NCI-H2107 (cell line): ENCODE measurements around the gene KIF3C.
"Not testable (repeated sequence)": the region's sequence is repeated elsewhere in the genome, so short reads cannot be mapped to it uniquely, and the experiment has no call there.

ENCODE experiments used
- DNase-seq: peaks from one replicate; lab custom pipeline; 2025; lab: John Stamatoyannopoulos, UW

KIF3C gene

DNA sequence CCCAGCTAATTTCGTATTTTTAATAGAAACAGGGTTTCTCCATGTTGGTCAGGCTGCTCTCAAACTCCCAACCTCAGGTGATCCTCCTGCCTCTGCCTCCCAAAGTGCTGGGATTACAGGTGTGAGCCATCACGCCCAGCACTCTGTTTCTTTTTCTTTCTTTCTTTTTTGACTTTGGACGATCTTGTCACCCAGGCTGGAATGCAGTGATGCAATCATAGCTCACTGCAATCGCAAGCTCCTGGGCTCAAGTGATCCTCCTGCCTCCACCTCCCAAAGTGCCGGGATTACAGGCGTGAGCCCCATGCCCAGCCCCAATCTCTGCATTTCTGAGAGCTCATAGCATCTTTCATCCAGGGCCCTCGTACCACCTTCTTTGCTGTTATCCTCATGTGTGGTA is 17.1 kb upstream of the KIF3C start:
- not testable (repeated sequence) for DNase-seq

DNA sequence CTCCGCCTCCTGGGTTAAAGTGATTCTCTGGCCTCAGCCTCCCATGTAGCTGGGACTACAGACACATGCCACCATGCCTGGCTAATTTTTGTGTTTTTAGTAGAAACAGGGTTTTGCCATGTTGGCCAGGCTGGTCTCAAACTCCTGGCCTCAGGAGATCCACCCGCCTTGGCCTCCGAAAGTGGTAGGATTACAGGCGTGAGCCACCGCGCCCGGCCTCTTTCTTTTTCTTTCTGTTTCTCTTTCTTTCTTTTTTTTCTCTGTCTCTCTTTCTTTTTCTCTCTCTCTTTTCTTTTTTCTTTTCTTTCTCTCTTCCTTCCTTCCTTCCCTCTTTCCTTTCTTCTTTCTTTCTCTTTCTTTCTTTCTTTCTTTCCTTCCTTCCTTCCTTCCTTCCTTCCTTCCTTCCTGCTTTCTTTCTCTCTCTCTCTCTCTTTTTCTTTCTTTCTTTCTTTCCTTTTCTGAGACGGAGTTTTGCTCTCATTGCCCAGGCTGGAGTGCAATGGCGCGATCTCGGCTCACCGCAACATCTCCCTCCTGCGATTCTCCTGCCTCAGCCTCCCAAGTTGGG is 16.6 kb upstream of the KIF3C start:
- DNase-seq = not testable (repeated sequence)

DNA sequence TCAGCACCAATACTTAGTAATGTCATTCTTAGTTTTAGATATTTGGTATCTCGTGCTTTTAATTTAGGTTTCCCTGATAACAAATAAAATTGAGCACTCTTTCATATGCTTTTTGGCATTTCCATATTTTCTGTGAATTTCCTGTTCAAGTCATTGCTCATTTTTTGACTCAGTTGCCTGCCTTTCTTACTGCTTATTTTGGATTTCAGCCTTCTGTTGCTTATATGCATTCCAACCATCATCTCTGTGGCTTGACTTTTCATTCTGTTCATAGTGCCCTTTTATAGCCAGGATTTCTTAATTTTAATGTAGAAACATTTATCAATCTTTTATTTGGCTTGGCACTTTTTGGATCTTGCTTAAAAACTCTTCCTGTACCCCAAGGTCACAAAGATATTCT is 14.5 kb upstream of the KIF3C start:
- DNase-seq = no peak

DNA sequence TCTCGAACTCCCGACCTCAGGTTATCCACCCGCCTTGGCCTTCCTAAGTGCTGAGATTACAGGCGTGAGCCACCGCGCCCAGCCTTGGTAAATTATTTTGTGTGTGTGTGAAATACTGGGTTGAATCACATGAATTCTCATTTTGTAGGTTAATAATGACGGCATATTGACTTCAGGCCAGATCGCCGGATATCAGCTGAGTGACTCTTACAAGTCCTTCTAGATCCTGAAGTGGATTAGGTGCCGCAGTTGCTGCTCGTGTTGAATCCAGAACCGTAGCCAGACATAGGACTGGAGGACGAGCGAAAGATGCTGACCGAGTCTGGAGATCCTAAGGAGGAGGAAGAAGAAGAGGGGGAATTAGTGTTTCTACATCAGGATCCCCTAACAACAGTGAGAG is 12.2 kb upstream of the KIF3C start:
- DNase-seq = no peak

DNA sequence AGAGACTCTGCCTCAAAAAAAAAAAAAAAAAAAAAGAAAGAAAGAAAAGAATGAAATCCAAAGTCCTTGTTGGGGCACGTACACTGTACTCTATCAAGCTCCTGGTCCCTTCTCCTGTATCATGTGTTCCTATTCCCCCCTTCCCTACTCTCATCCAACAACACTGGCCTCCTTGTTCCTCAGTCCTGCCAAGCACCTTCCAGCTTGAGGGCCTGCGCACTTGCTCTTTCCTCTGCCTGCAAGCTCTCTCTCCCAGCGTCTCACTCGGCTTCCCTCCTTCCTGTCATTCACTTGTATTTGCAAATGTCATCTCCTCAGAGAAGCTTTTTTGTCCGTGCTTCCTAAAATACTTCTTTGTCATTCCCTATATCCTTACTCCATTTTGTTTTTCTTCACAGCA is 10.8 kb upstream of the KIF3C start:
- no peak for DNase-seq

DNA sequence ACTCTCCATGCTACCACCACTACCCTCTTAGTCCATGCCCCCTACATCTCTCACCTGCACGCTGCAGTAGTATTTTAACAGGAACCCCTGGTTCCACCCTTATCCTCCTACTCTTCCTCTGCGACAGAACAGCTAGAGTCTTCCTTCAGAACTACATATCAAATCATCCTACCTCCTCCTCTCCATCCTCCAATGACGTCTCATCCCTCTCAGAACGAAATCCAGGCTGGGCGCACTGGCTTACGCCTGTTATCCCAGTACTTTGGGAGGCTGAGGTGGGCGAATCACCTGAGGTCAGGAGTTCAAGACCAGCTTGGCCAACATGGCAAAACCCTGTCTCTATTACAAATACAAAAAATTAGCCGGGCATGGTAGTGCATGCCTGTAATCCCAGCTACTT is 10.3 kb upstream of the KIF3C start:
- no peak for DNase-seq

DNA sequence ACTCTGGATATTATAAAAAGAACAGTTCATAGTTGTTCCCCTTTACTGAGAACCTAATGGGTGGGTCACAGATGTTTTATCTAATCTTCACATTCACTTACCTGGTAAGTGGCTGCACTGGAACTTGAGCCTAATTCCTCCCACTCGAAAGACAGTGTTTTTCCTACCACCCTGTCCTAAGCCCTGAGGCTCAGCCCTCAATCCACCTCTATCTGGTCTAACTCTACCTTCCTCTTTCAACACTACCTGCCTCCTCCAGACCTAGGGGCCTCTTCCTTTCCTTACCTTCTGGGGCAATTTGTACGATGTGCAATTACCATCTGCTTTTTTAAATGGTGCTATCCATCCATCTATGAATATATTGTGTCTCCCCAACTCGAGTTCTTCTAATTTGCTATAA is 9.7 kb upstream of the KIF3C start:
- DNase-seq = no peak

DNA sequence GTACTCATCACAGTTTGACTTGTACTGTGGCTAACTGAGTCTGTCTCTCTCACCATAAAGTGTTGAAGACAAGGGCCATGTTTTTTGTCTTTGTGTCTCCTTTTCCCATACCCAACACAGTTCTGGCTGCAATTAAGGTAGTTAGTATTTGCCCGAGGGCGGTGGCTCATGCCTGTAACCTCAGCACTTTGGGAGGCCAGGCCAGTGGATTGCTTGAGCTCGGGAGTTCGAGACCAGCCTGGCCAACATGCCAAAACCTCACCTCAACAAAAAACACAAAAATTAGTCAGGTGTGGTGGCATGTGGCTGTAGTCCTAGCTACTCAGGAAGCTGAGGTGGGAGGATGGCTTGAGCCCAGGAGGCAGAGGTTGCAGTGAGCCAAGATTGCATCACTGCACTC is 6.9 kb upstream of the KIF3C start:
- DNase-seq = no peak

DNA sequence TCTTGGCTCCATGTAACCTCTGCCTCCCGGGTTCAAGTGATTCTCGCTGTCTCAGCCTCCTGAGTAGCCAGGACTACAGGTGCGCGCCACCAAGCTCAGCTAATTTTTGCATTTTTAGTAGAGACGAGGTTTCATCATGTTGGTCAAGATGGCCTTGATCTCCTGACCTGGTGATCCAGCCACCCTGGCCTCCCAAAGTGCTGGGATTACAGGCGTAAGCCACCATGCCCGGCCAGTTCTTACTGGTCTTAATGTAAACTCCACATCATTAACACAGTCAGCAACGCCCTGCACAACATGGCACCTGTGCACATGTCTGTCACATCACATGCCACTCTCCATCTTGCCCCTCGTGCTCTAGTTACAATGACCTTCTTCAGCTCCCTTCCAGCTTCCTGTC is 5.8 kb upstream of the KIF3C start:
- DNase-seq = no peak

DNA sequence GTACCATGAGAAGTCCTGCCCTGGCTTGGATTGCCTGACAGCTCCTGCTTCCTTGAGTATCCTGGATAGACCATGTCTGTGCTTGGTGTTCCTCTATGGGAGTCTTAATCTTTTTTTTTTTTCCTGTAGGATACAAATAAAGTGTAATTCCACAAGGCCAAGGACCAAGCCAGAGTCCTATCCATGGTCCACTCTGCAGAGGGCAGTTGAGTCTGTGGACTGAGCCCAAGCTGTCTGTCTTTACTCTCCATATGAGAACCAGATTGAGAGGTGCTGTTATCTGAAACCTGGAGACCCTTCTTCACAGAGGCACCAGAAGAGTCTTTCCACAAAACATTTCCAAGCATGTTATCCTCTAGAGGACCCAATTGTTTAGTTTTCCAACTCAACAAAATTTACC is 1.4 kb upstream of the KIF3C start:
- no peak for DNase-seq

DNA sequence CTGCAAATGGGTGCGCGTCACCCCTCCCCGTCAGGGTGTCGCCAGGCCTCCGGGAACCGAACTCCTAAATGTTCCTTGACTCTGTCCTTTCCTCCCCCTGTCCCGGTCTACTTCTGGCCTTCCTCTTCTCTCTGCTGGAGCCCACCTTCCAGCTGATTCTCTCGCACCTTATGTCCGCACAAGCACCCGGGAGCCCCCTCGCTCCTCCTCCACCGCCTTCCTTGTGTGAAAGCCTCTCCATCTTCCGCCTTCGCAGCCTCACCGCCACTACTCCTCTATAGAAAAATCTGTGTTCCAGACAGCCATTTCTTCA is 627 bp upstream of the KIF3C start:
- DNase-seq = no peak

DNA sequence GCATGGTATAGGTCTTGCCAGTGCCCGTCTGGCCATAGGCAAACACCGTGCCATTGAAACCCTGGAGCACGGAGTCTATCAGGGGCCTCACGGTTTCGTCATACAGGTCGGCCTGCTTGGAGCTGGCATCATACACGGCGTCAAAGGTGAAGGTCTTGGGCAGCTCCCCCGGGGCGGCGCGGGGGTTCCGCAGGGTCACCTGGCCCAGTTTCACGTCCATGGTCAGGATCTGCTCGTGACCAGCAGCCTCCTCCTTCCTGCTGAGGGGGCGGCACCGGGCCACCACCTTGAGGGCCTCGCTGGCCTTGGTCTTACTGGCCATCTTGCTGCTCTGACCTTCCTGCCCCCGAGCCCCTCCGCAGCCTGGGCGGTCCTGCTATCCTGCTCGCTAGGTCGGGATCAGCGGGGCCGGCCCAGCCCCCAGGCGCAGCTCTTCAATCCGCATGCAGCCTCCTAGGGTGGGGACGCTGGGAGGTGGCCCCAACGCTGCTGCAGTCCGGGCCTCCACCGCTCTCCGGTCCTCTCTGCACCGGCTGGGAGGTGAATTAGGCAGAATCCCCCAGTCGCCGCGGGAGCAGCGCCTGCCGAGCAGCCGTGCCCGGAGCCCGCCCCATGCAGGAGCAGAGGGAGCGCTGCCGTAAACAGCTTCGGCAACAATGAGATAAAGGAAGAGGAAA is 563 bp downstream of the KIF3C start:
- DNase-seq = no peak

DNA sequence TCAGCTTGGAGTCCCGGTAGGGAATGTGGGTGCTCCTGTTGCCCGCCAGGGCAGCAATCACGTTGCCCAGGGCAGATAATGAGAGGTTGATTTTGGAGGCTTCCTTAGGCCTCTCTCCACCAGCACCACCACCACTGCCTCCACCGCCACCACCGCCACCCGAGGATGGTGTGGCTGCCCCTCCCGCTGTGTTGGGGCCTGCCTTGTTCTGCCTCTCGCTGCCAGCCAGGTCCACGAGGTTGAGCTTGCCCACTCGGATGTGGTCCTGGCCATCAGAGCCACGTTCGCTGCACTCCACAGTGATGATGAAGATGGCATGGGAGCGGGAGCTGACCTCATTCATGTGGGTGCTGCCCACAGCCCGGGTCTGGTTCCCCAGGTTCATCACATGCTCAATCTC is 1.3 kb downstream of the KIF3C start:
- no peak for DNase-seq

DNA sequence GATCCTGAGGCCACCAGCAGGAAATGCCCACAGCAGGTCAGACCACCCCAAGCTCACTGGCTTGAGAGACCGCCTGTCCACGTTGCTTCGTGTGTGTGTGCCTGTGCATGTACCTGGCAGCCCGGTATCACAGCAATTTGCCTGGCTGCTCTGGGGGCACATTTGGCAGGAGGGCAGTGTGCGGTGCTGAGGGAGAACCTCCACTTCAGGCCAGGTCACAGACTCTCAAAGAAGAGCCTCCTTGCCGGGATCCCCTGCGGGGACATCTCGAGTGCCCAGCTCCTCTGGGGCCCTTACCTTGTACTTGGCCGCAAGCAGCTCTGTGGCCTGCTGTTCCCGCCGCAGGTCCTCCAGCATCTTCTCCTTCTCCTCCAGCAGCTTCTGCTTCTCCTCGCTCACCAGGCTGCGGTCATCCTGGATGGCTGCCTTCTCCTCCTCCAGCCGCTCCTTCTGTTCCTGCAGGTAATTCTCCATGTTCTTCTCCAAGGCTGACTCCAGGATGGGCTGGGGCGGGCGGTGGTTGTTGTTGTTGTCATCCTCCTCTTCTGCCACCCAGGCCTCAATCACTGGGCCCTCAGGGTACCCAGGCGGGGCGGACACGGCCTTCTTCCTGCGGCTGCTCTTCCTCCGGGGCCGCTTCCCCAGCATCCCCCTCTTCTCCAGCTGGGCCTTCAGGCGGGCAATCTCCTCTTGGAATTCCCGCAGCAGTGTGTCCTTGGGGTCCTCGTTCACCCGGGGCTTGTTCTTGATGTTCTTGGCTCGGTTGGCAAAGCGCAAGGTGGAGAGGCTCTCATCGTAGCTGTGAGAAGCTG is 2.0 kb downstream of the KIF3C start:
- no peak for DNase-seq

DNA sequence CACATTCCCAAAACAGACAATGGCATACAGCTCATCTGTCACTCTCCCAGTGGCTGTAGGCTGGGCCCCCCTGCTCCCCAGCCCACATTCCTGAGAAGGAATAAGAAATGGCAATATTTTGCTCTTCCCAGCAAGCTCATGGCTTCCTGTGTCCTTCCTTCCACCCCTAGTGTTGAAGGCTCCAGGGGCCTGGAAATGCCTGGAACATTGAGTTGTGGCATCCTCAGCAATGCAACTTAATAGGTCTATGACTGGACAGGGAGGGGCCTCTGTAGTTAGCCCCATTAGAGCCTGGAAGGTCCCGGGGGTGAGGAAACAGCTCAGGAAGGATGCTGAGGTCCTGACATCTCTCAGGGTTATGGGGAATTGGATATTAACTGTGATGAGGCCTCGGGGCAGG is 3.3 kb downstream of the KIF3C start:
- DNase-seq = no peak

DNA sequence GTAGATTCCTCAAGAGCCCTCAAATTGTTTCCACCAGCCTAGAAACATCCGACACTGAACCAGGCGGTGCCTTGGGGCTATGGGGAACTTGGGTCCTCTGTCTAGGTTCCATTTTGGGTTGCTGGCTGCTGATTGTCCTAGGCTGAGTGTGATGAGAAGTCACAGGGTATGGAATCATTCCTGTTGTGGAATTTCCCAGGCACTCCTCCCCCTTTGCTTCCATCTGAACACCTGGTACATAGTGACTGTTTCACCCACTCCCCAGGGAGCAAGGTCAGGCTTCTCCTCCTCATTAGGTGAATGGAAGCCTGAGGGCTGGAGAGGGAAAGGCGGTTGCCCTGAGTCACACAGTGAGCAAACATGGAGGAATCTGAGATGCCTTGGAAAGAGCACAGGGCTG is 4.5 kb downstream of the KIF3C start:
- no peak for DNase-seq

DNA sequence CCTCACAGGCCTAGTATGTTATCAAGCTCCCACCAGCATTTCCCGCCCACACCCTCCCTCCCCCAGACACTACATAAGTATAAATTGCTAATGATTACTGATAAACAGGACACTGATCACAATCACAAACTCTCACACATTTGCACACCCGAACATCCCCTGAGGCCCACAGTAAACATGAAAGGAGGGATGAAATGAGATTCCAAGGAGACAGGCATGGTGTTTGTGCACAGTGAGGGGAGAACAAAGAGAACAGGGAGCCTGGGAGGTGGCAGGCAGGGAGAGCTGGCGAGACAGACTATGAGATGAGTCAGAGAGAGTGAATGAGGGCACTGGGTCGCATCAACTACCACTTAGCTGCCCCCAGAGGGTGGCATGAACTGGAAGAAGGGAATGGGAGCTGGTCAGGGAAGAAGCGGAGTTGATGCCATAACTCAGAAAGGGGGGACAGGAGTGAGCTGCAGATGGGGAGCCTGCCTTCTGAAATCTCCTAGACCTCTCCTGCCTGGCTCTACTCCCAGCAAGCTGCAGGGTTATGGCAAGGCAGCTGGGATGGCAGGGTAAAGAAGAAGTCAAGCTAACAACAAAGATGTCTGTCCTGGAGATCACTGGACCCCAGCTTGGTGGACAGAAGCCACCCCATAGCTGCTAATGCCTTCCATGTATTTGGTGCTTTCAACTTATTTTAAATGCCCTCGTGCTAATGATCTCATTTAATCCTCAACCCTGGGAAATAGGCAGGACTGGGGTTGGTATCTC is 5.1 kb downstream of the KIF3C start:
- no peak for DNase-seq

DNA sequence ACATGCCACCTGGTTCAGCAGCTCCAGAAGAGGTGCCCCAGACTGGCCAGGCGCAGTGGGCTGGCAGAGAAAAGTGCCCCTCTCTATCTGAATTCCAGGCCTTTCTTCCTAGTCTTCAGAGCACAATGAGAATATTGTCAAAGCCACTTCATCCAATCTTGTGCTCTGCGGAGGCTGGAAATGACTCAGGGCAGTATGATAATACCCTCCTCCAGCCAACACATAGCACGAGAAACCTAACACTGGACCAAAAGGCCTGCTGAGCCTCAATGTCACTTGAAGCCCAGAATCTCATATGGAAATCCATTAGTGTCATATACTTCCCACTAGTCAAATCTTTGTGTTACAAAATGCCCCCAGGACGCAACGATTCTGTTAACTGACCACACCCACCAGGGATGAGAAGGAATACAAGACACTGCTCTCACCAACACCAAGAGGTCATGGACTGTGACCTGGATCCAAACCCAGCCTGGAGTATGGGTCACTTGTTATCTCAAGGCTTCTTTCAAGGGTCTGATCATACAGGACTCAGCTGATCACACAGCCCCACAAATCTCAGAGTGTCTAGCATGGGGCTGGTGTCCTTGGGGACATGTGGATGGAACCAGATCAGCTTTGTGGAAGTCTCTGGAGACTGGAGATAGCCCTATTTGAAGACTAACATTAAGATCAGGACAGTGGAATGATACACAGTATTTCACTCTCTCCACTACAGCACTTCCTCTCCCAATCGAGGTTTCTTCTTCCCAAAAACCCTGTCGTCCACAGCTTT is 10.1 kb downstream of the KIF3C start:
- no peak for DNase-seq

DNA sequence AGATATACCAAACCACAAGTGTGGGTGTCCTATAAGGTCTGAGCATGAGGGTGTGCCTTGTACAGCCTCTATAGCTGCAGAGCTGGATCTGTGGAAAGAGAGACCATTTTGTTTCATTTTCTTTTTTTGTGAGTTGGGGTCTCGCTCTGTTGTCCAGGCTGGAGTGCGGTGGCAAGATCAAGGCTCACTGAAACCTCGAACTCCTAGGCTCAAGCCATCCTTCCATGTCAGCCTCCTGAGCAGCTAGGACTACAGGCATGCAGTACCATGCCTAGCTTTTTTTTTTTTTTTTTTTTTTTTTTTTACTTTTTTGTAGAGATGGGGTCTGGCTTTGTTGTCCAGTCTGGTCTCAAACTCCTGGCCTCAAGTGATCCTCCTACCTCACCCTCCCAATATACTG is 10.7 kb downstream of the KIF3C start:
- no peak for DNase-seq

DNA sequence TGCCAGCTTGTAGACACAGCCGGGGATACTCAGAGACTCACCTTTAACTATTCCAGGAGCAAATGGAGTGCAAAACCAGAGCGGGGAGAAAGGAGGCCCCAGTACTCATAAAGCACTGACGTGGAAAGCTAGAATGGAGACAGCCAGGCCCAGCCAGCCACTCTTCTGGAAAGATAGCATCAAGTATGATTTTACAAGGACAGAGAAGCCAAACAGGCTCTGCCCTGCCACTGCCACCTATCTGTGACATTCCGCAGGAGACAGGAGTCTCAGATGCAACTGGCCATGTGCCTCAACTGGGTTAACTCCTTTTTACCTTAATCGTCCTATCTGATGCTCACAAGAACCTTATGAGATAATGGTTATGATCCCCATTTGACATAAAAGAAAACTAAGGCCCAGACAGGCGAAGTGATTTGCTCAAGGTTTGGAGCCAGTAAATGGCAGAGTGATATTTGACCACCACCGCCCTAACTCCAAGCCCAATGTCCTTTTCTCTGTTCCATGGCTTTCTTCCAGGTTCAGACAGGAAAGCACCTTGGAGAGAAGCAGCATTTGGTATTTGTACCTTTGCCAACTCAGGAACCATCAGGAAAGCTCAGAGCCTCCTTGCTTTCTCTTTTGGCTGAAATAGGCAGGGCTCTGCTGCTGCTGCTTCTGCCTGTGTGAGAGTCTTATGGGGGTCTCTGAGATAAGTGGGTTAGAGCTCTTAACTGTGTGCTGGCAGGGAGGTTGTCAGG is 15.6 kb downstream of the KIF3C start:
- no peak for DNase-seq

DNA sequence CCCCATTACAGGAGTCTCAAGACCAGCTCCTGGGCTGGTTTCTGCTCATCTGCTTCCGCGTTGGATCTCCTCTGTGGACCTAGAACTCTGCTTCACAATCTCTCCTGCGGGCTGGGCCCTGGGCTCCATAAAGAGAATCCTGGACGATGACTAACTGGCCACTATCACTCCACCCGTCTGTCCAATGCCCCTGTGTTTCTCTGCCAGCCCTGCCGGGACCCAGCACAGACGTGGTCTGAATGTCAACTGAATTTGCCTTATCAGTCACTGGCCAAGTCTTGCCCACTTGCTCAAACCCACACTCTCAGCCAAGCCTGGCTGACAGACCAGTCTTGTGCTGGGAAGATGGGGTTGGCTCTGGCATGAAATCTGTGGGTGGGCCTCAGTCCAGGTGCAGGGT is 17.4 kb downstream of the KIF3C start:
- no peak for DNase-seq

DNA sequence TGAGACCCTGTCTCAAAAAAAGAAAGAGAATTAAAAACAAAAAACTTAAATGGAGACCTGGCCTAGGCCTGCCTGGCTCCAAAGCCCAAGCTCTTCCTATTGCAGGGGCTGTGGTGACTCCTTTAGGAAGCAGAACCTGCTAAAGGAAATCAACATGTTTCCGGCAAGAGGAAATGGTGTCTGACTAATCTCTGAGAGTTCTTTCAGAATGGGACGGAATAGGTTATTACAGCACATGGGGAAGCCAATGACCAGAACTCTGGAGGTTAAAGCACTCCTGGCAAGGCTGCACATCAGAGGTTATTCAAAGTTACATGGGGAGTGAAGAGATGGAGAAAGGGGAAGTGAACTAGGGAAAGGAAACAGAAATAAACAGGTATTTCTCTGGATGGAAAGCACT is 21.4 kb downstream of the KIF3C start:
- DNase-seq = no peak
